Ishikawa (cell line): ENCODE data around the gene ZNF473.

Source experiments
- CEBPB ChIP-seq: IDR thresholded peaks from 2 replicates; pipeline ENCODE4 v1.6.1; 2012
- CREB1 ChIP-seq: IDR thresholded peaks from 2 replicates; pipeline ENCODE4 v1.6.1; 2012; ENCODE audit warnings: low read depth
- EGR1 ChIP-seq: IDR thresholded peaks from 2 replicates; pipeline ENCODE4 v1.6.1; 2012
- EP300 ChIP-seq: IDR thresholded peaks from 2 replicates; pipeline ENCODE4 v1.6.1; 2012; ENCODE audit warnings: borderline replicate concordance
- FOXM1 ChIP-seq: IDR thresholded peaks from 2 replicates; pipeline ENCODE4 v1.6.1; 2012; ENCODE audit warnings: low read depth, borderline replicate concordance
- MAX ChIP-seq: IDR thresholded peaks from 2 replicates; pipeline ENCODE4 v1.6.1; 2012
- NFIC ChIP-seq: IDR thresholded peaks from 2 replicates; pipeline ENCODE4 v1.6.1; 2012
- RAD21 ChIP-seq: IDR thresholded peaks from 2 replicates; pipeline ENCODE4 v1.6.1; 2012; ENCODE audit warnings: low read depth
- REST ChIP-seq: IDR thresholded peaks from 2 replicates; pipeline ENCODE4 v1.6.1; 2012; ENCODE audit warnings: low read depth, mild to moderate bottlenecking
- TAF1 ChIP-seq: IDR thresholded peaks from 2 replicates; pipeline ENCODE4 v1.6.1; 2012; ENCODE audit warnings: low read depth, mild to moderate bottlenecking
- TCF12 ChIP-seq: IDR thresholded peaks from 2 replicates; pipeline ENCODE4 v1.6.1; 2012; ENCODE audit warnings: low read depth
- TEAD4 ChIP-seq: IDR thresholded peaks from 2 replicates; pipeline ENCODE4 v1.6.1; 2012
- USF1 ChIP-seq: IDR thresholded peaks from 2 replicates; pipeline ENCODE4 v1.6.1; 2012
- YY1 ChIP-seq: IDR thresholded peaks from 2 replicates; pipeline ENCODE4 v1.6.1; 2012; ENCODE audit warnings: low read depth
- ZBTB7A ChIP-seq: IDR thresholded peaks from 2 replicates; pipeline ENCODE4 v1.6.1; 2012; ENCODE audit warnings: low read depth

Gene ZNF473

GRCh38 chr19:50036908-50037307, 11.1 kb downstream of the ZNF473 start:
- TF ChIP-seq FOXM1 = no peak
- TF ChIP-seq EGR1 = no peak
- no peak for TF ChIP-seq TEAD4
- no peak for TF ChIP-seq MAX
- TF ChIP-seq USF1 = no peak
- TF ChIP-seq CEBPB = no peak

GRCh38 chr19:50039968-50040367, 14.2 kb downstream of the ZNF473 start:
- no peak for TF ChIP-seq RAD21
- TF ChIP-seq USF1 = no peak
- no peak for TF ChIP-seq CEBPB
- TF ChIP-seq YY1 = no peak
- TF ChIP-seq MAX = no peak
- no peak for TF ChIP-seq FOXM1
- TF ChIP-seq TCF12 = no peak
- no peak for TF ChIP-seq REST
- TF ChIP-seq ZBTB7A = no peak
- no peak for TF ChIP-seq CREB1

- TF ChIP-seq NFIC (peak; percentile 31; the same call in 1 of the 2 replicates), EGR1 (no peak)
These were observed 15.2 kb downstream of the ZNF473 start for GRCh38 chr19:50040967-50041366.

- TF ChIP-seq TAF1 = no peak
- TF ChIP-seq TCF12 = no peak
- no peak for TF ChIP-seq FOXM1
- TF ChIP-seq MAX = no peak
- no peak for TF ChIP-seq RAD21
- no peak for TF ChIP-seq CEBPB
- TF ChIP-seq REST = no peak
- no peak for TF ChIP-seq USF1
- TF ChIP-seq YY1 = no peak
- TF ChIP-seq CREB1 = no peak
- TF ChIP-seq ZBTB7A = no peak
- no peak for TF ChIP-seq TEAD4
- no peak for TF ChIP-seq NFIC
- no peak for TF ChIP-seq EP300
These were observed 16.7 kb downstream of the ZNF473 start for GRCh38 chr19:50042363-50043024.

- TF ChIP-seq REST = no peak
- no peak for TF ChIP-seq USF1
- no peak for TF ChIP-seq FOXM1
- no peak for TF ChIP-seq NFIC
- no peak for TF ChIP-seq TEAD4
- TF ChIP-seq TAF1 = no peak
- no peak for TF ChIP-seq MAX
- no peak for TF ChIP-seq RAD21
- no peak for TF ChIP-seq EGR1
- no peak for TF ChIP-seq YY1
- TF ChIP-seq EP300 = no peak
- no peak for TF ChIP-seq CEBPB
- TF ChIP-seq ZBTB7A = no peak
- TF ChIP-seq TCF12 = no peak
- TF ChIP-seq CREB1 = no peak
These were observed 18.2 kb downstream of the ZNF473 start for GRCh38 chr19:50043967-50044366.
